Erythroblast (primary cell): ENCODE results near the gene NELL1.

Experiments
- GATA1 ChIP-seq: IDR thresholded peaks from 2 replicates; pipeline ENCODE4 v1.6.1; 2011; ENCODE audit warnings: low read depth, mild to moderate bottlenecking, control low read depth, low read length, moderate library complexity
- POLR2A ChIP-seq: IDR thresholded peaks from 2 replicates; pipeline ENCODE4 v1.6.1; 2011; ENCODE audit warnings: mild to moderate bottlenecking, low read length

DNA sequence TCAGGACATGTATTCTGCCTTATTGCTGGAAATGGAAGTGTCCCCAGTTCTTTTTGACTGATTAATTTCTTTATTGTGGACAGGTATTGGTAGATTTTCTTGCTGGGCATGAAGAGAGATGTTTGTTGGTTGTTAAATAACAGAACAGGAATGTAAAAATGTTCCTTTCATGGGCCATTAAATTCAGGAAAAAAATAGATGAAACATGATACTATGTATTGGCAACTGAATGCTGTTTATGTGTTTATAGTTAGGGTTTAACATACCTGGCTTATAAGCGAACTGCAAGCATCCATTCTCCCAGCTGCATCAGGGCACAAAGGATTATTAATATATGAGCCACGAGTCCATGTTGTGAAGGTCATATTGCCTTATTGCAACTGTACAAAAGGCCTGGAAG is 368.5 kb downstream of the NELL1 start:
- TF ChIP-seq POLR2A (no peak), GATA1 (no peak)
